ENCODE data around the gene MAP3K2.

Gene MAP3K2

GRCh38 chr2:127425540-127426490 lies 38.0 kb upstream of the MAP3K2 start:
- no peak for TF ChIP-seq CTCF (IDR thresholded peaks at IDR 0.05)
- DNase-seq: no peak
- H3K4me3 Mint-ChIP-seq: no peak overlapping the region
- peaks cover 53% of the 10 kb centered on the region for H3K27me3 Mint-ChIP-seq (ENCODE audit: low read depth, poor library complexity)
- no peaks in the 10 kb centered on the region for H3K9me3 Mint-ChIP-seq
- H3K27ac Mint-ChIP-seq: no peak overlapping the region
- peaks cover 7% of the 10 kb centered on the region for H3K4me1 Mint-ChIP-seq
- no peaks in the 10 kb centered on the region for H3K36me3 Mint-ChIP-seq (ENCODE audit: low read depth)

GRCh38 chr2:127424598-127425520 lies 37.1 kb upstream of the MAP3K2 start:
- H3K27me3 Mint-ChIP-seq (ENCODE audit: low read depth, poor library complexity): peaks cover 59% of the 10 kb centered on the region
- peaks cover 7% of the 10 kb centered on the region for H3K4me1 Mint-ChIP-seq
- H3K9me3 Mint-ChIP-seq: no peaks in the 10 kb centered on the region
- TF ChIP-seq CTCF (IDR thresholded peaks at IDR 0.05): no peak
- no peak overlapping the region for H3K4me3 Mint-ChIP-seq
- no peaks in the 10 kb centered on the region for H3K36me3 Mint-ChIP-seq (ENCODE audit: low read depth)
- no peak overlapping the region for H3K27ac Mint-ChIP-seq
- no peak for DNase-seq

GRCh38 chr2:127423880-127424279 lies 36.1 kb upstream of the MAP3K2 start:
- H3K4me3 Mint-ChIP-seq: peak overlapping the region; percentile 73
- H3K27me3 Mint-ChIP-seq (ENCODE audit: low read depth, poor library complexity): peaks cover 64% of the 10 kb centered on the region
- H3K9me3 Mint-ChIP-seq: no peaks in the 10 kb centered on the region
- H3K27ac Mint-ChIP-seq: no peak overlapping the region
- peak; percentile 15 for TF ChIP-seq CTCF (IDR thresholded peaks at IDR 0.05)
- no peaks in the 10 kb centered on the region for H3K36me3 Mint-ChIP-seq (ENCODE audit: low read depth)
- DNase-seq: no peak
- peaks cover 7% of the 10 kb centered on the region for H3K4me1 Mint-ChIP-seq

- no peak for TF ChIP-seq CTCF (IDR thresholded peaks at IDR 0.05)
- Mint-ChIP-seq H3K27me3 (ENCODE audit: low read depth, poor library complexity) (peaks cover 64% of the 10 kb centered on the region), H3K27ac (no peak overlapping the region), H3K4me3 (peak overlapping the region; percentile 73), H3K9me3 (no peaks in the 10 kb centered on the region), H3K4me1 (peaks cover 7% of the 10 kb centered on the region), H3K36me3 (ENCODE audit: low read depth) (no peaks in the 10 kb centered on the region)
- DNase-seq: peak; percentile 30
Measured at GRCh38 chr2:127423478-127423843, 35.7 kb upstream of the MAP3K2 start.

GRCh38 chr2:127422559-127423477 lies 35.0 kb upstream of the MAP3K2 start:
- peak; percentile 66 for DNase-seq
- Mint-ChIP-seq H3K9me3 (no peaks in the 10 kb centered on the region), H3K27me3 (ENCODE audit: low read depth, poor library complexity) (peaks cover 65% of the 10 kb centered on the region), H3K27ac (no peak overlapping the region), H3K4me1 (peaks cover 7% of the 10 kb centered on the region), H3K4me3 (peak overlapping the region; percentile 75), H3K36me3 (ENCODE audit: low read depth) (no peaks in the 10 kb centered on the region)
- TF ChIP-seq CTCF (IDR thresholded peaks at IDR 0.05): no peak
